HepG2 (cell line): ENCODE results near the gene PPP1R13B. TPM values are rescaled to one million over a fixed set of nuclear protein-coding genes. Genes with fewer than 3 reads are reported as not detected.

Experiments used
- ATM ChIP-seq: fragments of 450-650 bp; IDR thresholded peaks from 2 replicates; pipeline ENCODE4 v1.7.1; 2017; ENCODE audit warnings: mild to moderate bottlenecking, borderline replicate concordance
- BRD4 ChIP-seq: sonication (generic); formaldehyde crosslinking; IDR thresholded peaks from 2 replicates; pipeline ENCODE4 v1.4.0; 2020; ENCODE audit warnings: missing genetic modification reagents
- CREM ChIP-seq, 2 experiments: sonication (generic) in 1 of 2; formaldehyde crosslinking in 1 of 2; IDR thresholded peaks; 2 replicates each; pipeline versions ENCODE4 v1.4.0 to v1.6.1; 2016 to 2020; ENCODE audit warnings: antibody characterized with exemption in 1 of 2, mild to moderate bottlenecking in 1 of 2, missing genetic modification reagents in 1 of 2
- EEA1 ChIP-seq: sonication (generic); formaldehyde crosslinking; IDR thresholded peaks from 2 replicates; pipeline ENCODE4 v1.5.1; 2020; ENCODE audit warnings: mild to moderate bottlenecking, missing genetic modification reagents, borderline replicate concordance
- GATA4 ChIP-seq: sonication (generic); IDR thresholded peaks from 2 replicates; pipeline ENCODE4 v1.6.1; 2016; ENCODE audit warnings: antibody characterized with exemption, low read depth, borderline replicate concordance
- MXI1 ChIP-seq: IDR thresholded peaks from 3 replicates; pipeline ENCODE4 v1.6.1; 2012; ENCODE audit warnings: low read depth, low read length, inconsistent platforms, borderline replicate concordance
- NFKB2 ChIP-seq: sonication (generic); formaldehyde crosslinking; IDR thresholded peaks from 2 replicates; pipeline ENCODE4 v1.4.0; 2020; ENCODE audit warnings: missing genetic modification reagents, borderline replicate concordance
- NPAS2 ChIP-seq: sonication (generic); formaldehyde crosslinking; IDR thresholded peaks from 2 replicates; pipeline ENCODE4 v1.8.0; 2022; ENCODE audit warnings: mild to moderate bottlenecking, missing genetic modification reagents, borderline replicate concordance
- NR2C2 ChIP-seq: sonication (generic); formaldehyde crosslinking; IDR thresholded peaks from 2 replicates; pipeline ENCODE4 v1.4.0; 2020; ENCODE audit warnings: missing genetic modification reagents, mild to moderate bottlenecking, moderate library complexity, borderline replicate concordance
- PAWR ChIP-seq: sonication (generic); formaldehyde crosslinking; IDR thresholded peaks from 2 replicates; pipeline ENCODE4 v1.4.0; 2020; ENCODE audit warnings: missing genetic modification reagents, mild to moderate bottlenecking, borderline replicate concordance
- RFX3 ChIP-seq: IDR thresholded peaks from 2 replicates; pipeline ENCODE4 v1.6.1; 2016; ENCODE audit warnings: missing biosample characterization, missing genetic modification reagents
- SALL1 ChIP-seq: sonication (generic); formaldehyde crosslinking; IDR thresholded peaks from 2 replicates; pipeline ENCODE4 v1.8.0; 2022; ENCODE audit warnings: mild to moderate bottlenecking, missing genetic modification reagents
- SIN3A ChIP-seq: IDR thresholded peaks from 2 replicates; pipeline ENCODE4 v1.6.1; 2011; ENCODE audit warnings: low read depth, mild to moderate bottlenecking, control low read depth, low read length, borderline replicate concordance
- SMC3 ChIP-seq: IDR thresholded peaks from 2 replicates; pipeline ENCODE4 v1.6.1; 2011; ENCODE audit warnings: low read length, improper control_type of control experiment
- TARDBP ChIP-seq: sonication (generic); formaldehyde crosslinking; IDR thresholded peaks from 2 replicates; pipeline ENCODE4 v1.8.0; 2022; ENCODE audit warnings: mild to moderate bottlenecking, missing genetic modification reagents
- TBL1XR1 ChIP-seq: fragments of 150-350 bp; IDR thresholded peaks from 2 replicates; pipeline ENCODE4 v1.6.1; 2014; ENCODE audit warnings: borderline replicate concordance, low read length; ENCODE audit not compliant: partially characterized antibody
- ZBTB38 ChIP-seq: sonication (generic); formaldehyde crosslinking; IDR thresholded peaks from 2 replicates; pipeline ENCODE4 v1.5.1; 2020; ENCODE audit warnings: mild to moderate bottlenecking, missing genetic modification reagents
- polyA plus RNA-seq, 8 experiments: library from polyadenylated mRNA; depleted of rRNA in 3 of 8; stranded (reverse) in 7 of 8; unstranded in 1 of 8; fragments of >200 nt; fragmentation: Illumina TruSeq in 4 of 8; extraction: Trizol in 4 of 8; gene quantifications; 2 replicates each; pipeline versions ENCODE4 v1.2.1 to v1.2.3, GENCODE V29; 2011 to 2016; ENCODE audit warnings: low read depth in 4 of 8, missing spikeins in 1 of 8, mixed read lengths in 1 of 8; ENCODE audit not compliant: insufficient read depth in 1 of 8
- total RNA-seq, 5 experiments: library from RNA; depleted of rRNA; stranded (reverse); fragments of >200 nt; fragmentation: Illumina TruSeq; extraction: Trizol; gene quantifications; 2 replicates each; pipeline ENCODE4 v1.2.3, GENCODE V29; 2016; ENCODE audit warnings: low read depth in 1 of 5
- TF ChIP-seq, protein P1 (sequence below): sonication (generic); formaldehyde crosslinking; IDR thresholded peaks from 2 replicates; pipeline ENCODE4 v1.5.0; 2020; ENCODE audit warnings: mild to moderate bottlenecking, missing genetic modification reagents, moderate library complexity
- TF ChIP-seq, protein P2 (sequence below), 2 experiments: sonication (generic) in 1 of 2; formaldehyde crosslinking in 1 of 2; IDR thresholded peaks; 2 replicates each; pipeline versions ENCODE4 v1.5.1 to v1.6.1; 2011 to 2020; ENCODE audit warnings: borderline replicate concordance in 1 of 2, low read depth in 1 of 2, low read length in 1 of 2, mild to moderate bottlenecking in 1 of 2, missing genetic modification reagents in 1 of 2, moderate library complexity in 1 of 2
- TF ChIP-seq, protein P3 (sequence below): sonication (generic); formaldehyde crosslinking; IDR thresholded peaks from 2 replicates; pipeline ENCODE4 v1.4.0; 2020; ENCODE audit warnings: missing genetic modification reagents
- TF ChIP-seq, protein P4 (sequence below): sonication (generic); formaldehyde crosslinking; IDR thresholded peaks from 2 replicates; pipeline ENCODE4 v1.4.0; 2020; ENCODE audit warnings: mild to moderate bottlenecking, missing genetic modification reagents

PPP1R13B gene
- total and polyA plus RNA-seq, 2 of the 13 experiments (the other 11 are each of a cell fraction or from before 2014, with no cell fraction given): 4.6 to 9.4 TPM

DNA sequence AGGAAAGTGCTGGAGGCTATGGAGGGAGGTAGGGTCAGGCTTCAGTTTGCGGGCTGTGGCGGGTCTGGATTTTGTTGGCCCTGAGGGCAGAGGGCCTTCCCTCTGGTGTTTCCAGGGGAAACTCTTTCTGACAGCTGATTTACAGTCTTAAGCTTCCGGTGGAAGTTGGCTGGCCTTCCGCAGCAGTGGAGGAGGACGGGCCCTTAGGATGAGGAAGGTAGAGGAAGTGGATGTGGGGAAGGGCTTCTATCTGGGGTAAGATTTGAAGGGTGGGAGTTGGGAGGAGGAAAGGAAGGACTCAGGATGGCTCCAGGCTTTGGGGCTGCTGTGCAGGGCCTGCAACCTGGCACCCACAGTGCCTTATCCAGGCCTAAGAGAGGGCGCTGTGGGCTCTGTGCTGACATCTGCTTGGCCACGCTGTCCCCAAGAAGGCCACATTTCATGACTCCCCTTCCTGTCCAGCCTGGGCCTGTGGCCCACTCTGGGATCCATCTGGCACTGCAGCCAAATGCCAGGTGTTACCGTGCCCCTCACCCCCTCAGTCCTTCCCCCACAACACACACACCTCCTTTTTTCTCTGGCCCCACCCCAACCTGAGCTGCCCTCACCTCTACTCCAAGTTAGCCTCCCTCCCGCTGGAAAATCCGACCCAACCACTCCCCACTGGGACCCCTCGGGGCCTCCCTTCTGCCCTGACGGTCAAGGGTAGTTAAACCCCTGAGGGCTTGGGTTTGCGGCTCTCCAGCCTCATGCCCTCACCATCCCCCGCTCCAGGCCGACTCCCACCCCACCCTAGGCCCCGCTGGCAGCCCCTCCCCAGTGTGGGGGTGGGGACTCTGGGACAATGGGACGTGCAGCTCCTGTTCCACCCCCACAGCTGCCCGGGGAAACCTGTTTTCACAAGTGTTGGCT, 7.7 kb upstream of the PPP1R13B start (continued):
- TF ChIP-seq, protein P1, sequence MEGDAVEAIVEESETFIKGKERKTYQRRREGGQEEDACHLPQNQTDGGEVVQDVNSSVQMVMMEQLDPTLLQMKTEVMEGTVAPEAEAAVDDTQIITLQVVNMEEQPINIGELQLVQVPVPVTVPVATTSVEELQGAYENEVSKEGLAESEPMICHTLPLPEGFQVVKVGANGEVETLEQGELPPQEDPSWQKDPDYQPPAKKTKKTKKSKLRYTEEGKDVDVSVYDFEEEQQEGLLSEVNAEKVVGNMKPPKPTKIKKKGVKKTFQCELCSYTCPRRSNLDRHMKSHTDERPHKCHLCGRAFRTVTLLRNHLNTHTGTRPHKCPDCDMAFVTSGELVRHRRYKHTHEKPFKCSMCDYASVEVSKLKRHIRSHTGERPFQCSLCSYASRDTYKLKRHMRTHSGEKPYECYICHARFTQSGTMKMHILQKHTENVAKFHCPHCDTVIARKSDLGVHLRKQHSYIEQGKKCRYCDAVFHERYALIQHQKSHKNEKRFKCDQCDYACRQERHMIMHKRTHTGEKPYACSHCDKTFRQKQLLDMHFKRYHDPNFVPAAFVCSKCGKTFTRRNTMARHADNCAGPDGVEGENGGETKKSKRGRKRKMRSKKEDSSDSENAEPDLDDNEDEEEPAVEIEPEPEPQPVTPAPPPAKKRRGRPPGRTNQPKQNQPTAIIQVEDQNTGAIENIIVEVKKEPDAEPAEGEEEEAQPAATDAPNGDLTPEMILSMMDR: peak; percentile 66
- no peak for TF ChIP-seq CREM (IDR thresholded peaks at IDR 0.05)
- no peak for TF ChIP-seq CREM (CRISPR knock-in tag; IDR thresholded peaks at IDR 0.05)
- no peak for TF ChIP-seq PAWR (CRISPR knock-in tag)
- no peak for TF ChIP-seq NR2C2
- TF ChIP-seq RFX3 (CRISPR knock-in tag): no peak
- TF ChIP-seq SALL1 (CRISPR knock-in tag): peak; percentile 58
- no peak for TF ChIP-seq EEA1
- TF ChIP-seq SIN3A: 0 out of 2 replicates have a peak, but pooled peaks have one; percentile 22
- TF ChIP-seq BRD4 (CRISPR knock-in tag): no peak
- no peak for TF ChIP-seq NPAS2
- no peak for TF ChIP-seq TBL1XR1
- TF ChIP-seq NFKB2 (CRISPR knock-in tag): peak; percentile 78; the same call in 1 of the 2 replicates
- peak; percentile 39; the same call in 1 of the 2 replicates for TF ChIP-seq TARDBP (CRISPR knock-in tag)
- peak; percentile 71; the same call in 1 of the 2 replicates for TF ChIP-seq ZBTB38 (CRISPR knock-in tag)
- TF ChIP-seq ATM: no peak
- TF ChIP-seq MXI1: peak; percentile 31; the same call in 1 of the 3 replicates
- no peak for TF ChIP-seq GATA4
- TF ChIP-seq, protein P2, sequence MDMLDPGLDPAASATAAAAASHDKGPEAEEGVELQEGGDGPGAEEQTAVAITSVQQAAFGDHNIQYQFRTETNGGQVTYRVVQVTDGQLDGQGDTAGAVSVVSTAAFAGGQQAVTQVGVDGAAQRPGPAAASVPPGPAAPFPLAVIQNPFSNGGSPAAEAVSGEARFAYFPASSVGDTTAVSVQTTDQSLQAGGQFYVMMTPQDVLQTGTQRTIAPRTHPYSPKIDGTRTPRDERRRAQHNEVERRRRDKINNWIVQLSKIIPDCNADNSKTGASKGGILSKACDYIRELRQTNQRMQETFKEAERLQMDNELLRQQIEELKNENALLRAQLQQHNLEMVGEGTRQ (IDR thresholded peaks at IDR 0.05; ENCODE audit: low read depth, low read length): no peak
- TF ChIP-seq, protein P2 (CRISPR knock-in tag; IDR thresholded peaks at IDR 0.05; ENCODE audit: borderline replicate concordance): no peak
- TF ChIP-seq SMC3: no peak
- TF ChIP-seq, protein P3, sequence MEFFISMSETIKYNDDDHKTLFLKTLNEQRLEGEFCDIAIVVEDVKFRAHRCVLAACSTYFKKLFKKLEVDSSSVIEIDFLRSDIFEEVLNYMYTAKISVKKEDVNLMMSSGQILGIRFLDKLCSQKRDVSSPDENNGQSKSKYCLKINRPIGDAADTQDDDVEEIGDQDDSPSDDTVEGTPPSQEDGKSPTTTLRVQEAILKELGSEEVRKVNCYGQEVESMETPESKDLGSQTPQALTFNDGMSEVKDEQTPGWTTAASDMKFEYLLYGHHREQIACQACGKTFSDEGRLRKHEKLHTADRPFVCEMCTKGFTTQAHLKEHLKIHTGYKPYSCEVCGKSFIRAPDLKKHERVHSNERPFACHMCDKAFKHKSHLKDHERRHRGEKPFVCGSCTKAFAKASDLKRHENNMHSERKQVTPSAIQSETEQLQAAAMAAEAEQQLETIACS: no peak
- TF ChIP-seq, protein P4, sequence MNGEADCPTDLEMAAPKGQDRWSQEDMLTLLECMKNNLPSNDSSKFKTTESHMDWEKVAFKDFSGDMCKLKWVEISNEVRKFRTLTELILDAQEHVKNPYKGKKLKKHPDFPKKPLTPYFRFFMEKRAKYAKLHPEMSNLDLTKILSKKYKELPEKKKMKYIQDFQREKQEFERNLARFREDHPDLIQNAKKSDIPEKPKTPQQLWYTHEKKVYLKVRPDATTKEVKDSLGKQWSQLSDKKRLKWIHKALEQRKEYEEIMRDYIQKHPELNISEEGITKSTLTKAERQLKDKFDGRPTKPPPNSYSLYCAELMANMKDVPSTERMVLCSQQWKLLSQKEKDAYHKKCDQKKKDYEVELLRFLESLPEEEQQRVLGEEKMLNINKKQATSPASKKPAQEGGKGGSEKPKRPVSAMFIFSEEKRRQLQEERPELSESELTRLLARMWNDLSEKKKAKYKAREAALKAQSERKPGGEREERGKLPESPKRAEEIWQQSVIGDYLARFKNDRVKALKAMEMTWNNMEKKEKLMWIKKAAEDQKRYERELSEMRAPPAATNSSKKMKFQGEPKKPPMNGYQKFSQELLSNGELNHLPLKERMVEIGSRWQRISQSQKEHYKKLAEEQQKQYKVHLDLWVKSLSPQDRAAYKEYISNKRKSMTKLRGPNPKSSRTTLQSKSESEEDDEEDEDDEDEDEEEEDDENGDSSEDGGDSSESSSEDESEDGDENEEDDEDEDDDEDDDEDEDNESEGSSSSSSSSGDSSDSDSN (CRISPR knock-in tag): peak; percentile 49; the same call in 1 of the 2 replicates
